A172 (cell line): ENCODE results near the gene DGAT2. TPM values are rescaled to one million over a fixed set of nuclear protein-coding genes. Genes with fewer than 3 reads are reported as not detected.
"Not testable (repeated sequence)": the region's sequence is repeated elsewhere in the genome, so short reads cannot be mapped to it uniquely, and the experiment has no call there.

Source experiments
- DNase-seq: peaks from one replicate; pipeline ENCODE4 v3.0.0-alpha.2; 2015; ENCODE audit warnings: low spot score
- total RNA-seq: library from RNA; depleted of rRNA; stranded (reverse); fragments of >200 nt; shearing (Covaris generic); gene quantifications from 2 replicates; pipeline ENCODE4 v1.2.3, GENCODE V29; 2014

Gene DGAT2
- total RNA-seq, 1 experiment from 2014 or later = 15.2 TPM

GRCh38 chr11:75754933-75755332 lies 13.6 kb upstream of the DGAT2 start:
- DNase-seq = not testable (repeated sequence)

- no peak for DNase-seq
Measured at GRCh38 chr11:75757651-75758050, 10.9 kb upstream of the DGAT2 start.

- DNase-seq = no peak
Measured at GRCh38 chr11:75759832-75760231, 8.7 kb upstream of the DGAT2 start.

- DNase-seq = no peak
Measured at GRCh38 chr11:75760243-75760642, 8.3 kb upstream of the DGAT2 start.

GRCh38 chr11:75760710-75761493 lies 7.7 kb upstream of the DGAT2 start:
- no peak for DNase-seq

GRCh38 chr11:75762158-75762557 lies 6.4 kb upstream of the DGAT2 start:
- DNase-seq = no peak

GRCh38 chr11:75762885-75763284 lies 5.7 kb upstream of the DGAT2 start:
- no peak for DNase-seq

- no peak for DNase-seq
Measured at GRCh38 chr11:75763846-75764245, 4.7 kb upstream of the DGAT2 start.

- DNase-seq = no peak
Measured at GRCh38 chr11:75765116-75765515, 3.5 kb upstream of the DGAT2 start.

GRCh38 chr11:75766443-75767227 lies 1.9 kb upstream of the DGAT2 start:
- DNase-seq = no peak

- DNase-seq = no peak
Measured at GRCh38 chr11:75767228-75767572, 1.4 kb upstream of the DGAT2 start.

GRCh38 chr11:75767793-75768111 lies 826 bp upstream of the DGAT2 start:
- DNase-seq = no peak

GRCh38 chr11:75768909-75769771 lies 562 bp downstream of the DGAT2 start:
- DNase-seq = no peak

- no peak for DNase-seq
Measured at GRCh38 chr11:75770102-75770501, 1.5 kb downstream of the DGAT2 start.

GRCh38 chr11:75771646-75772410 lies 3.2 kb downstream of the DGAT2 start:
- DNase-seq = peak; percentile 19

GRCh38 chr11:75773595-75774353 lies 5.2 kb downstream of the DGAT2 start:
- DNase-seq = no peak

- DNase-seq = no peak
Measured at GRCh38 chr11:75775056-75775455, 6.5 kb downstream of the DGAT2 start.

GRCh38 chr11:75776546-75776945 lies 8.0 kb downstream of the DGAT2 start:
- no peak for DNase-seq

GRCh38 chr11:75777461-75778110 lies 9.0 kb downstream of the DGAT2 start:
- peak; percentile 30 for DNase-seq

GRCh38 chr11:75778962-75779361 lies 10.4 kb downstream of the DGAT2 start:
- no peak for DNase-seq
